IPS-NIHi11 (cell line): ENCODE results near the gene NRG2.
A peak's percentile ranks its signal among the peaks of the same experiment; 100 is the strongest.

Experiments
- DNase-seq: peaks from one replicate; pipeline ENCODE4 v3.0.0; 2012; ENCODE audit warnings: mixed read lengths, low spot score

Gene NRG2

DNA sequence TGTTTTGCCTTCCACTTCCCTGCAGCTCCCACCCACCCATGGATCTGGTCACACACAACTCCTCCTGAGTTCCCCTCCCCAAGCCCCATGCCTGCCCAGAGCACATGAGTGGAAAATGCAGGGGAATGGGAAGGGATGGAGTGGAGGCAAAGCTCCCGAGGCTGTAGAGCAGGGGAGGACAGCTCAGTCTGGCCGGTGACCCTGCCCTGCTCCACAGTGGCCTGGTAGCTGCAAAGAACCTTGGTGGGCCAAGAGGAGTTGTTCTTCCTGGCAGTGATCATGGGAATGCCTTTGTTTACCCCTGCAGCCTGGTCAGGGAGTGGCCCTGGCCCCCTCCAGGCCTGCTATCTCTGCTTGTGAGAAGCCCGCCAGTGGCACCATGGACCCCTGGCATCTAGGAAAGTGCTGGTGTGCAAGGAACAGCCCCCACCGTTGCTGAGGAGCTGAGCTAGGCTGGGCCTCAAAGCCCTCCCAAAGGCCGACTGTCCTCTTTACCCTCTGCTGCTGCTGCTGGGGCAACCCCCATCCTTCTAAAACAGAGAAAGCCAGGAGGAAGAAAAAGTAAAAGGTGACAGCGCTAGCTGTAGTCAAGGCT, 187.1 kb downstream of the NRG2 start:
- DNase-seq: no peak

GRCh38 chr5:139855451-139855850, 187.6 kb downstream of the NRG2 start:
- DNase-seq: no peak

DNA sequence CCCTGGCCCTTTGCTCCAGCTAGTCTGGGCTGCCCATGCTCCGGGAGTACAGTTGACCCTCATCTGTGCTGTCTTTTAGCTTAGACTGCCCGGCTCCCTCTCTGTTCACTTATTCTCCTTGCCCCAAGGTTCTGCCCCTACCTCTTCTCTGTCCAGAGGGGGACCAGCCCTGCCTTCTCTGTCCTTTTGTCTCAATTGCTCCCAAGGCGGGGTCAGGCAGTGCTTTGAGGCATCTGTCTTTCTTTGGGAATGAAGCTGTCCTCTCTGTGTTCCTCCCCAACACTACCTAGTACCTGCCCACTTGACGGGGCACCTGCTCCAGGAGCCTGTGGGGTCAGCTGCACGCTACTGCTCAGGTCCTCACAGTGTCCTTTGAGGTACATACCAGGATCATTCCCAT, 188.1 kb downstream of the NRG2 start:
- DNase-seq: no peak

GRCh38 chr5:139854029-139854605, 189.0 kb downstream of the NRG2 start:
- no peak for DNase-seq

DNA sequence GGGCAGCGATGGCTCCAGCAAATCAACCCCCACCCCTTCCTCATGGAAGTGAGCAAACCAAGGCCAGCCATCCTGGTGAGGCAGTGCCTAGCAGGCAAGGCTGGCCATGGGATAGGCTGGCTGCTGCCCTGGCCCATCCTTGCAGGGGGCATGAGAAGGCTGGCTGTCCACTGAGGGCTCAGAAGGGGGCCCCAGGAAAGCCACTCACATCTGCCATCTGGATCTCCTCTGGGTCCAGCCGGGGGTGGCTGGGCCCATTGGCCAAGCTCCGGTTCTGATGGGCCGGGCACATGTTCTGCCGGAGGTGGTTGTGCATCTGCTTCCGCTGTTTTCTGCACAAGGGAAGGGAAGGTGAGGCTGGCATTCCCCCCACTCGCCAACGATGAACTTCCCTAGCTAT, 190.4 kb downstream of the NRG2 start:
- DNase-seq: no peak

DNA sequence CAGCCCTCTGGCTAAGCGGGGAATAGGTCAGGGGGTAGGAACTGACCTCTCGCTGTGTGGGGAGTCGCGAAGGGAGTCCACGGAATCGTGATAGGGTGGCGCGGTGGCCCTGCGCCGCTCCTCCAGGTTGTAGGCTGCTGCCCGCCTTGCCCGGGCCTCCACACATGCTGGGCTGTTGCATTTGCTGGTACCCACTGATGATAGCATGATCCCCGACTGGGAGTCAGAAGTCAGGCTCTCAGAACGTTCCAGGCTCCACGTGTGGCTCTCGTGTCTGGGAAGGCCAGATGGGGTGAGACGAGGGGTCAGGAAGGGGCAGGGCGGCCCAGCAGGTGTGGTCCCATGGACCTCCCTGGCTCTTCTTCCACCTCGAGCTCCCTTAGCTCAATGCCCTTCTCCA, 191.5 kb downstream of the NRG2 start:
- DNase-seq: no peak

DNA sequence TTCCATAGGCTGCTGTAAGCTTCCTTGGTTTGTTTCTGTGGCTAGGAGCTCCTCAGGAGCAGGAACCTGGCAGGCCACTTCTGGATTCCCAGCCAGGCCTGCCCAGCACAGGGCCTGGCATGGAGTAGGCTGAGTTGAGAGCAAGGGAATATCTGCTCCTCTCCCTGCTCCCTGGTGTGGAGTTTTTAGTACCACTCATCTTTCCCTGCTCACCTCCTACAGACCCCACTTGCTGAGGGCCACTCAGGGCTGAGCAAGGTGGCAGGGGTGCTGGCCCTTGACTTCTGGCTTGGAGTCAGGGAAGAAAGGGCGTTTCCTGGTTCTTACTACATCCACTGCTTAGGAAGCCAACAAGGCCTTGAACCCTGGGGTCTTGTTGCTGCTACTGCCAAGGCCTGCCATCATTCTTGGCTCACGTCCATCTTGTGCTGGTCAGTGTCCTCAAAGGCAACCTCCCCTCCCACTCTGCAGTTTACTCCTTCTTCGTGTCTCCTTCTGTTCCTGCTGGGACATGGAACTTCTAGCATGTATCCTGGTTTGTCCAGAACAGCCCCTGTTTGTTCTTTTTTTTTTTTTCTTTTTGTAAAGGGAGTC, 192.6 kb downstream of the NRG2 start:
- no peak for DNase-seq

DNA sequence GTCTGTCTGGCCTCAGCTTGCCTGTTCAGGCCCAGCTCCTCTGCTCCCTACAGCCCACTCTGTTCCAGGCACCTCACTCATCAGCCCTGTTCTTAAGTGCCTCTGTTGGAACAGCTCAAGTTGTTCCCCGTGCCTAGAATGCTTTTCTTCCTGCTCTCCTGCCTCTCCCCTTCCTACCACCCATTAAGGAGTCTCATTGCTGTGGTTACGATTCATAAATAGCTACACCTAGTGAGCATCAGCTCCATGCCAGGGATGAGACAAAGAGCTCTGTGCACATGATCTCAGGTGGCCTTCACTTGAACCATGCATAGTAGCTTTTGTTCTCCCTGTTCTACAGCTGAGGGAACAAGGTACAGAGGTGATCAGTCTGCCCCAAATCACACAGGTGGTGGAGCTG, 193.2 kb downstream of the NRG2 start:
- DNase-seq: no peak

DNA sequence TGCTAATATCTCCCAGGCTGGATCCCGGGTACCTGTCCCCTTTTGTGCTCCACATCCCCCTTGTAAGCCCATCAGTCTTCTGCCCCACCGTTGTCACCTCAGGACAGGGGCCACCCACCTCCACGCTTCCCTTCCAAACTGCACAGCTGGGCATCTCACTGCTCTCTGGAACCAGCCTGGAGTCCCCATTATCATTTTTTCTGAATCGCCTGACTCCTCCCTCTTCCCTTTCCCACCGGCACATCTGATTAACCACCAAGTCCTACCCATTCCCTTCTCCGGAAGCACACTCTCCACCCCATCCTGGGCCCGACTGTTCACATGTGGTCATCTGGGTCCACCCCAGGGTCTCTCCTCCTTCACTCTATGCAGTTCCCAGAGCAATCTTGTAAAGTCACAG, 193.6 kb downstream of the NRG2 start:
- DNase-seq: no peak

DNA sequence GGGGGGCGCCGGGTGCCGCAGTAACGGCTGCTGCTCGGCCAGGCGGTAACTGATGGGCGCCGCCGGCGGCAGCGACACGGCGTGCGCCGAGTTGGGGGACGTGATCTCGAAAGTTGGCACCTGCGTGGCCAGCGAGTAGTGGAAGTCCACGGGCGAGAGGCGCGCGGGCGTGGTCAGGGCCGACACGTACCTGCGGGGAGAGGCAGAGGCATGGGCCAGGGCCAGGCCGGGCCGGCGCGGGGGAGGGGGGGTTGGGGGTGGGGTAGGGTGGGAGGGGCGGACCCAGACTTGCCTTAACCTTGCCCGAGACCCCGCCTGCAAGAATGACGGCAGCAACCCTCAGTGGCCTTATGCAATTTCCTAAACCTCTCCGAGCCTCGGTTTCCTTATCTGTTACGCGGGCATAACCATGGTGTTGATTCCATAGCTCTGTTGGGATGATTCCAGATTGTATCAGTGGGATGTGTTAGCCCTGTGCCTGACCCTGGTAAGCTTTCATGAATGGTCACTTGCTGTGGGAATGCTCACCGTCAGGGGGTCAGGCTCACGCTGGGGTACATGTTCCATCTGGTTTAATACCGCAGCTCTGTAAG, 194.5 kb downstream of the NRG2 start:
- DNase-seq: peak; percentile 71

DNA sequence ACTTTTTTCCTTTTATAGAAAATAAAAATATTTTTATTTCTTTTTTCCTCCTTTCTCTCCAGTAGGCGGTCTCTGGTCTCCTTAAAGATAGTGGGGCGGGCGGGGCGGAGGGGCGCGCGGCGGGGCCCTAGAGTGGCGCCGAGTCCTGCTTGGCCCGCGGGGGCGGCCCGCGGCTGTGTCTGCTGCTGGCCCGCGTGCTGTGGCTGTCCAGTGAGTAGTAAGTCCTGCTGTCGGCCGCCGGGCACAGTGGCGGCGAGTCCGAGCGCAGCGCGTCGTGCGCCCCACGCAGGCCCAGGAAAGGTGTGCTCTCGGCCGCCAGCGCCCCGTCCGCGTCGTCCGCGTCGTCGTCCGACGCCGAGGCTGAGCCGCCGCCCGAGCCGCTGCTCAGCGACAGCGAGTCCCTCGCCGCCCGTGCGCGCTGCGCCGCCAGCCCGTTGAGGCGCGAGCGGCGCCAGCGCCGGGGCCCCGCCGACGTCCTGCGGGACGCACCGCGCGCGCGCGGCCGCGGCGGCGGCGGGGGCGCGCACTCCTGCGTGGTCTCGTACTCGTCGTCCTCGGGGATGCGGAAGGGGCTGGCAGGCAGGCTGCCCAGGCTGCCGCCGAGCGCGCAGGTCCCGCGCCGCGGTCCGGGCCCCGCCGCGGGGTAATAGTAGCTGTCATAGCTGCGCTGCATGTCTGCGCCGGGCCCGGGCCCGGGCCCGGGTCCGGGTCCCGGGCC, 195.2 kb downstream of the NRG2 start:
- peak; percentile 88 for DNase-seq

DNA sequence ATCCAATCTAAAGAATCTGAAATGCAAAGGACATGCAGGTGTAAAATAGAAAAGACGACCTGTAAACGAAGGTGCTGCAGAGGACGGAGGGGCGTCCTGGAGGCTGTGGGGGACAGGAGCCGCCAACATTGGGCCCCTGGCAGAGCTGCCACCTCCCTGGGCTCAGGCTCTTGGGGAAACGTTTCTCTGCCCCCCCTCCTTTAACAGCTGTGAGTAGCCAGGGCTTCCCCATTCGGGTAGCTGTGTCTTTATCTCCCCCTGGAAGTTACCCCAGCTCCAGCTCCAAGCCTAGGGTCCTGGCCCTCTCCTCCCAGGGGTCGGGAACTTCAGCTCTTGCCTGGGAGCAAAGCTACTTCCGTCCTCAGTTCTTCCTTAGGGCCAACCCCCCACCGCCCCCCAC, 196.0 kb downstream of the NRG2 start:
- no peak for DNase-seq

- no peak for DNase-seq
Observed at GRCh38 chr5:139845846-139846681, 197.0 kb downstream of the NRG2 start.

- peak; percentile 91 for DNase-seq
Observed at GRCh38 chr5:139844472-139845145, 198.5 kb downstream of the NRG2 start.

DNA sequence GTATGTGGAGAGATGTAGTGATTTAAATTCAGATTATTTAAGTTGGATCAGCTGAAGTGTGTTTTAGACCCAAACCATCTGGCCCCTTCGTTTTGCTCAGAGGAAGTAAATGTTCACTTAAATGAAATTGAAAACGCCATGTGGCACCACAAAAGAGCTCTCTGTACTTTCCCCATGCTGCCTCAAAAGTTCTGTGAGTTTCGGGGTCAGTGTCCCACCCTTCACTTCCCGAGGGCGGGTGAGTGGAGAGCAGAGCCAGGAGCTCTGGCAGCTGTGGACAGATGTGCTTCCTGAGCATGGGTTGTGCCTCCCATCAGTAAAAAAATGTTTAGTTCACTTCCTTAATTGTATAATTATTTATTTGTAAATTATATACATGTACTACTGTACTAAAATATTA, 199.1 kb downstream of the NRG2 start:
- no peak for DNase-seq

GRCh38 chr5:139842321-139842720, 200.8 kb downstream of the NRG2 start:
- no peak for DNase-seq

DNA sequence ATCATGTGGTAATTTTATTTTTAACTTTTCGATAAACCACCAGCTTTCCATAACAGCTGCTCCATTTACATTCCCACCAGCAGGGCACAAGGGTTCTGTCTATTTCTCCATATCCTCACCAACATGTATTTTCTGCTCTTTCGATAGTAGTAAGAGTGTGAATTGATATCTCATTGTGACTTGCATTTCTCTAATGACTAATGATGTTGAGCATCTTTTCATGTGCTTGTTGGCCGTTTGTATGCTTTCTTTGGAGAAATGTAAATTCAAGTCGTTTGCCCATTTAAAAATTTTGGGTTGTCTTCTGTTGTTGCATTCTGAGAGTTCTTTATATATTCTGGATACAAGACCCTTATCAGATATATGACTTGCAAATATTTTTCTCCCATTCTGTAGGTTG, 201.6 kb downstream of the NRG2 start:
- DNase-seq: no peak

GRCh38 chr5:139839918-139840317, 203.2 kb downstream of the NRG2 start:
- no peak for DNase-seq

DNA sequence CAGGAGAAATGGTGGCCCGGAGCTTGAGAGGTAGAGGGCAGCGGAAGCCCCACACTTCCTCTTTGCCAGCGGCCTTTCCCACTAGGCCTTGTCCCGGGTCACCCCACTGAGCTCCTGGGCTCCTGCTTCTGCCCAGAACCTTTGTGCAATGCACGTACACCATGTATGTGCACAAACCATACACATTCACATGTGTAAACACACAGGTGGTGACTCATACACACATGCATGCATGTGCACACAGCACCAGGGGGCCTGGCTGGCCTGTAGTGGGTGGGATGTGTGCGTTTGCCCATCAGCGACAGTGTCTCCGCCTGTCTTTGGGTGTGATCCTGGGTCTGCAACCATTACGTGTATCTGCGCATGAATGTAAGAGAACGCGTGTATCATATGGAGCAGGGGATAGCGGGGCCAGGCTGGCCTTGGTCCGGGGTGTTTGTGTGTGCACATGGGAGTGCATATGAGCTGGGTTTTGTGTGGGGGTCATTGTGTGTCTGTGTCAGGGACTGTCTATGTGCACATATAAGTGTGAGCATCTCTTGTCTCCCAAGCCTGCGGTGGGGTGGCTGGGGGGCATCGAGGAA, 203.8 kb downstream of the NRG2 start:
- DNase-seq: no peak

DNA sequence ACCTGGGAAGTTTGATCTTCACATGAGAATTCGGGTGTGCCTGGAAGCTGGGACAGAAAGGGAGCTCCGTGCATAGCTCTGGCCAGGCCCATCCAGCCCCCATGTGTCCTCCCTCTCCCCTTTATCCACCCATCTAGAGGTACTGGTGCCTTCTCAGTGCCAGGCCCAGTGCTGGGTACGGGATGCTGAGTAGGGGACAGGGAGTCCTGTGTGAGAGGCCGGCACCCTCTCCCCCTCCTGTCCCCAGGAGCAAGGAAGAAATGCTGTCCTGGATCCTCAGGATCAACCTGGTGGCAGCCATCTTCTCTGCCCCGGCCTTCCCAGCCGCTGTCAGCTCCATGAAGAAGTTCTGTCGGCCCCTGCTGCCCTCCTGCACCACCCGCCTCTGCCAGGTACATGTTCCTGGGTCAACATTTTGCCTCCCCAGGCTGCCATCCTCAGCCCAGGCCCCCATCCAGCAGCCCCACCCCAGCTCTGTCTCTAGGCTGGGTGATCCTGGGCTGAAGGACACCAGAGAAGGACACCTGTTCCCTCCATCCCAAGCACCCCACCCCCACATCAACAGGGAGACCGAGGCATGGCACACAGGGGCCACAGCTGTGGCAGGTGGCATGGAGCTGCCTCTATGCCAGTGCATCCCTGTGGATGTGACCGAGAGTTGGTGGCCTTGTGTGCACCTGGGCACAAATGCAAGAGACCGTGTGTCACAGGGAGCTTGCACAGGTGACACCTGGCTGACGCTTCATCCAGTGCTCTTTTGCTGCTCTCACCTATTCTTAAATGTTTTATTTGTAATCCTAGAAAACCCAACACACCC, 204.5 kb downstream of the NRG2 start:
- DNase-seq: no peak
